ENCODE results near the gene SUPT3H.
"Not testable (repeated sequence)": the region's sequence is repeated elsewhere in the genome, so short reads cannot be mapped to it uniquely, and the experiment has no call there.

SUPT3H gene

DNA sequence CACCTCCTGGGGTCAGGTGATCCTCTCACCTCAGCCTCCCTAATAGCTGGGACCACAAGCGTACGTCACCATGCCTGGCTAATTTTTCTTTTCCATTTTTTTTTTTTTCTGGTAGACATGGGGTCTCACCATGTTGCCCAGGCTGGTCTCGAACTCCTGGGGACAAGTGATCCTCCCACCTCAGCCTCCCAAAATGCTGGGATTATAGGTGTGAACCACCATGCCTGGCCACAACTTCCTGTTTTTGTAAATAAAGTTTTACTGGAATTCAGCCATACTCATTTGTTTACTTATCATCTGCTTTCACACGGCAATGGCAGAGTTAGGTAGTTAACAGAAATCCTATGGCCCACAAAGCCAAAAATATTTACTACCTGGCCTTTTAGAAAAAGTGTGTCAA is 57.4 kb downstream of the SUPT3H start:
- DNase-seq: no peak

DNA sequence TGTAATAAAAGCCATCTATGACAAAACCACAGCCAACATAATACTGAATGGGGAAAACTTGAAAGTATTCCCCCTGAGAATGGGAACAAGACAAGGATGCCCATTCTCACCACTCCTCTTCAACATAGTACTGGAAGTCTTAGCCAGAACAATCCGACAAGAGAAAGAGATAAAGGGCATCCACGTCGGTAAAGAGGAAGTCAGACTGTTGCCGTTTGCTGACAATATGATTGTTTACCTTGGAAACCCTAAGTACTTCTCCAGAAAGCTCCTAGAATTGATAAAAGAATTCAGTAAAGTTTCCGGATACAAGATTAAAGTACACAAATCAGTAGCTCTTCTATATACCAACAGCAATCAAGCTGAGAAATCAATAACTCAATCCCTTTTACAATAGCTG is 63.6 kb downstream of the SUPT3H start:
- DNase-seq: no peak

DNA sequence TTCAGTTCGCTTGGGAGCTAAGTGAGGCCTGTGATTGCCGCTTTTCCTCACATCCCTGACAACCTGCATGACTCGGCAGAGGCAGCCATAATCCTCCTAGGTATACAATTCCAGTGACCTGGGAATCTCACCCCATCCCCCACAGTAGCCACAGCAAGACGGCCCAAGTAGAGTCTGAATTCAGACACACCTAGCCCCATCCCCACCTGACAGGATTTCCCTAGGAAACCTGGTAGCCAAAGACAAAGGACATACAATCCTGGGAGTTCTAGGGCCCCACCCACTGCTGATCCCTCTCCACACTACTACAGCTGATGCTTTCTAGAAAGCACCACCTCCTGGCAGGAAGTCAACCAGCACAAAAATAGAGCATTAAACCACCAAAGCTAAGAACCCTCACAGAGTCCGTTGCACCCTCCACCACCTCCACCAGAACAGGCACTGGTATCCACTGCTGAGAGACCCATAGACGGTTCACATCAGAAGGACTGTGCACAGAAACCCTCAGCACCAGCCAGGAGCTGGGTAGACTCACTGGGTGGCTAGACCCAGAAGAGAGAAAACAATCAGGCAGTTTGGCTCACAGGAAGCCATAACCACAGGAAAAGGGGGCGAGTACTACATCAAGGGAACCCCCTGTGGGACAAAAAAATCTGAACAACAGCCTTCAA is 67.5 kb downstream of the SUPT3H start:
- DNase-seq: no peak

DNA sequence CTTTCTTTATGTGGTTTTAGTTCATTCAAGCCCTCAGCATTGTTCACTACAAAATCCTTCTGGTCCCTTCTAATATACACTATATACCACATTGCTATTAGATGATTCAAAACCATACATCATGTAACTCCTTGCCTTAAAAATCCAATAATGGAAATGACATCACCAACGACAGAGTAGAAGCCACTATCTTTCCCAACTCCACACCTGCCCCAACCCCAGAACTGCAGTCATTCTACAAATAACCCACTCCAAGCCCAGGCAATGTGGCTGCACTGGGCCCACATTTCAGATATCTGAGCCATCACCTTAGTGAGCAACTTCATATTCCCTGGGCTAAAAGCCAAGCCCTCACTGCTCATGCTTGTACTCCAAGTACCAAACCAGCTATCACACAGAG is 72.2 kb downstream of the SUPT3H start:
- DNase-seq: no peak

DNA sequence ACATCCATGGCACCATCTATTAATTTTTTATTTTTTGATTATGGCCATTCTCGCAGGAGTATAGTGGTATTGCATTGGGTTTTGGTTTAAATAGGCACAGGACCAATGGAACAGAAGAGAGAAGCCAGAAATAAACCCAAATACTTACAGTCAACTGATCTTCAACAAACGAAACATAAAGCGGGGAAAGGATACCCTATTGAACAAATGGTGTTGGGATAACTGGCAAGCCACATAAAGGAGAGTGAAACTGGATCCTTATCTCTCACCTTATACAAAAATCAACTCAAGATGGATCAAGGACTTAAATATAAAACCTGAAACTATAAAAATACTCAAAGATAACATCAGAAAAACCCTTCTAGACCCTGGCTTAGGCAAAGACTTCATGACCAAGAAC is 74.9 kb downstream of the SUPT3H start:
- DNase-seq: no peak

DNA sequence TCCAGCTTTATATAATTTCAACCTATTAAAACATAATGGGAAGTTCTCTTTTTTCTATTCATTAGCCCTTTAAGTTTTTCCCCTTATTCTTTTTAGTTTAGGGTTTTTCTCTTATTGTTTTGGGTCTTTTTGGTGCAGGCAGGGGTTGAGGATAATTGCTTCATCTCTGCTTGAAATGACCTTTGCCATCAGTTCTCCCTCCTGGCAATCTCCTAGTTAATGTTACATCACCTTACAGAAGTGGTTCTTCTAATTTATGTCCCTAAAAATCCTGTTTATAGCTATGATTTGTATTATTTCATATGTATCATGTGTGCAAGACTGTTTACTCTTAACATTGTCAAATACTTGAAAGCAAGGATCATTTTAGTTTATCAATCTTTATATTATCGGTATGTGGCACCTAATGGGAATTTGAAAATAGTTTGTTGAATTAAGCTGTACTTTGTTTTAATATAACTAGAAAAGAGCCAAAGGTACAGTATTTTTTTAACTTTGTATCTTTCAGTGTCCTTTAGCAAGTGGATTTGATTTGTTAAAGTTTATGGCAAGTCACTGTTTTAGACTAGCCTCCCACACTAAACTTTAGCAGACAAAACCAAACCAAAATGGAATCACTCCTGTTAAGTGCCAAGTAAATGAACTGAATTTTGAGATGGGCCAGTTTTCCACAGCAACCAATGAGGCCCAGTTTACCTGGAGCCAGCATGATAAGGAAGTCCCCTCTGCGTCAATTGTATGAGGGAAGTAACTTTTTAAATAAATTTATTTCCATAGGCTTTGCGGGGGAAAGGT is 76.2 kb downstream of the SUPT3H start:
- DNase-seq: no peak

DNA sequence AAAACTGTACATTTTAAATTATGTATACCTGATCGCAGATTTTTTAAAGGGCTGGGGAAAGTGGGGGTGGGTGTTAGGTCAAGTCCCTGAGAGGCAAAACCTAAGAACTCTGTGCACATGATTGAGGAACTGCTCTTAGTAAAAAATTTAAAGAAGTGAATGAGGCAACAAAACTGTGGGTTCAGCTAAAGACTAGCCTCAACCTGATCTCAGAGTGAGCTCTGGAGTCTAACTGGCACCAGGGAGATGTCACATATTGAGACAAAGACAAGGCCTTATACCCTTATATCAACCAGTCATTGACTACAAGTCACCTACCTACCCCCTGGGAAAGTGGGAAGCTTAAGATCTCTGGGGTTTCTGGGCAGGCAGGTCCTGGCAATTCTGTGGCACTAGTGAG is 77.0 kb downstream of the SUPT3H start:
- DNase-seq: no peak

DNA sequence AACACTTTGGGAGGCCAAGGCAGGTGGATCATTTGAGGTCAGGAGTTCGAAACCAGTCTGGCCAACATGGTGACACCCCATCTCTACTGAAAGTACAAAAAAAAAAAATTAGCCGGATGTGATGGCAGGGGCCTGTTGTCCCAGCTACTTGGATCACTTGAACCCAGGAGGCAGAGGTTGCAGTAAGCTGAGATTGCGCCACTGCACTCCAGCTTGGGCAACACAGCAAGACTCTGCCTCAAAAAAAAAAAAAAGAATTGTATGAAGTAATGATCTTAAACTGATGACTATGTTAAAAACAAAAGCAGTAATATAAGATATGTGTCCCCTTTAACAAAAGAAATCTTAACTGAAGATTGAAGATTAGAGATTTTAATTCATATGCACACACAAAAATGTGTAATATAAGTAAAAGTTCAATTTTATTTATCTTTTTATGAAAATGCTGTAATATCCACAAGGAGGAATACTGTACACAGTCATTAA is 78.6 kb downstream of the SUPT3H start:
- no peak for DNase-seq

DNA sequence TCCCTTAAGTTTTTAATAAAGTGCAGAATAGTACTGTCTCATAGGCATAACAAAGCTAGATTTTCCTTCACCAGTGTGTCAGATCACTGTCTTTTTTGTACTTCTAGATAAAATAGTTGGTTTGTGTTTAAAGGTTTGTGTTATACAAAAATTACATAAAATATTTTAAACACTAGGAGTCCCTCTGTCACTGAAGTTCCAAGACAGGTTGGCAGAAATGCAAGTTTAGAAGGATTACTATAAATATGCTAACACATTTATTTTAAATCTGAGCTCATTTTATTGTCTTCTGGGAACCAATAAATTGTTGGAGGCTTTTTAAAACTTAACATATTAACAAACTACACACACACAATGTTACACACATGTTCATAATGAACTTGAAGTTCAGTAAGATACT is 80.4 kb downstream of the SUPT3H start:
- DNase-seq: no peak

DNA sequence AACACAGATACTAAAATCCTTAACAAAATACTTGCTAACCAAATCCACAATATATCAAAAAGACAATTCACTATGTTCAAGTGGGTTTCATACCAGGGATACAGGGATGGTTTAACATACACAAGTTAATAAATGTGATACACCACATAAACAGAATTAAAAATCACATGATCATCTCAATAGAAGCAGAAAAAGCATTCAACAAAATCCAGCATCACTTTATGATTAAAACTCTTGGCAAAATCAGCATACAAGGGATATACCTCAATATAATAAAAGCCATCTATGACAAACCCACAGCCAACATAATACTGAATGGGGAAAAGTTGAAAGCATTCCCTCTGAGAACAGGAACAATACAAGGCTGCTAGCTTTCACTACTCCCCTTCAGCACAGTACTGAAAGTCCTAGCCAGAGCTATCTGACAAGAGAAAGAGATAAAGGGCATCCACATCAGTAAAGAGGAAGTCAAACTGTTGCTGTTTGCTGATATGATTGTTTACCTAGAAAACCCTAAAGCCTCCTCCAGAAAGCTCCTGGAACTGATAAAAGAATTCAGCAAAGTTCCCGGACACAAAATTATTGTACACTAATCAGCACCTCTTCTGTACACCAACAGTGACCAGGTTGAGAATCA is 83.6 kb downstream of the SUPT3H start:
- not testable (repeated sequence) for DNase-seq

DNA sequence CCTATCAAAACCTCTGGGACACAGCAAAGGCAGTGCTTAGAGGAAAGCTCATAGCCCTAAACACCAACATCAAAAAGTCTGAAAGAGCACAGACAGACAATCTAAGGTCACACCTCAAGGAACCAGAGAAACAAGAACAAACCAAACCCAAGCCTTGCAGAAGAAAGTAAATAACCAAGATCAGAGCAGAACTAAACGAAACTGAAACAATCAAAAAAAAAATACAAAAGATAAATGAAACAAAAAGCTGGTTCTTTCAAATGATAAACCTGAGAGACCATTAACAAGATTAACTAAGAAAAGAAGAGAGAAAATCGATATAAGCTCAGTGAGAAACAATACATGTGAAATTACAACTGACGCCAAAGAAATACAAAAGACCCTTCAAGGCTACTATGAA is 84.4 kb downstream of the SUPT3H start:
- DNase-seq: no peak

DNA sequence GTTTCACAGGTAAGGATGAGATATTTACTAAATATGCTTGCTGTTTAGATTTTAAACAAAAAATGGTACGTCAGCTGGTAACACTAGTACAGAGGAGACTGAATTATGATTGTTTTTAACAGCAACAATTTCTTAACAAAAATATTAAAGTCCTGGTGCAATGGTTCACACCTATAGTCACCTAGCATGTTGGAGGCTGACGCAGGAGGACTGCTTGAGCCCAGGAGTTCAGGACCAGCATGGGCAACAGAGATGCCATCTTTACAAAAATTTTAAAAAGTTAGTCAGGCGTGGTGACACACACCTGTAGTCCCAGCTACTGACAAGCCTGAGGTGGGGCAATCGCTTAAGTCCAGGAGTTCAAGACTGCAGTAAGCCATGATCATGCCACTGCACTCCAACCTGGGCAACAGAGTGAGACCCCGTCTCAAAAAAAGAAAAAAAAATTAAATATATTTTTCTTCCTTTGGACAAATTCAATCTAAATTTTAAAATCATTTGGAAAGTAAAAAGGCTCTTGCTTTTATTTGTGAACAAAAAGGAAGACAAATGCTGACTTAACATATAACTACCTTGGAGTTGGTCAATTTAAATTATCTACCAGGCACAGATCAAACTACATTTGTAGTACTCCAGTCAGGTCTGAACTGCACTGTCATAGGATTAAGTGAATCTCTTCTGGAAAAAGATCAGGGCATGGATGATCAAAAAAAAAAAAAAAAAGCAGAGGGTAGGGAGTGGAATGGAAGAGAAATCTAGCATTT is 87.8 kb downstream of the SUPT3H start:
- DNase-seq: no peak

DNA sequence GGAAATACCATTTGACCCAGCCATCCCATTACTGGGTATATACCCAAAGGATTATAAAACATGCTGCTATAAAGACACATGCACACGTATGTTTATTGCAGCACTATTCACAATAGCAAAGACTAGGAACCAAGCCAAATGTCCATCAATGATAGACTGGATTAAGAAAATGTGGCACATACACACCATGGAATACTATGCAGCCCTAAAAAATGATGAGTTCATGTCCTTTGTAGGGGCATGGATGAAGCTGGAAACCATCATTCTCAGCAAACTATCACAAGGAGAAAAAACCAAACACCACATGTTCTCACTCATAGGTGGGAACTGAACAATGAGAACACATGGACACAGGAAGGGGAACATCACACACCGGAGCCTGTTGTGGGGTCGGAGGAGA is 91.0 kb downstream of the SUPT3H start:
- not testable (repeated sequence) for DNase-seq

DNA sequence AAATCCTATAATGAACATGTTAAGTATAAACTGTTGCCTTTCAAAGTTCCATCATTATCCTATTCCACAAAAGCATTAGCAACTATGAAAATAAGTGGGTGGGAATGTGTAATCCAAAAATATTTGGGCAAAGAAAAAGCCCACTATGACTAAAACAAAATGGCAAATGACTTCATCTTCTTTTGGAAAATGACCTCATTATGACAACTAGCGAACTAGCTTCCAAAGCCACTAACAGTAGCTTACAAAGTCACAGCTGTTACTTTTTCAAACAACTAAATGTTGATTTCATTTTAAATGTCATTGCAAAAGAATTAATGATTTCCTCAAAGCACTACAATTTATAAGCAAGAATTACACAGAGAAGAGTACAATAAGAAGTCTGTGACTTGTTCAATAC is 99.4 kb downstream of the SUPT3H start:
- no peak for DNase-seq

DNA sequence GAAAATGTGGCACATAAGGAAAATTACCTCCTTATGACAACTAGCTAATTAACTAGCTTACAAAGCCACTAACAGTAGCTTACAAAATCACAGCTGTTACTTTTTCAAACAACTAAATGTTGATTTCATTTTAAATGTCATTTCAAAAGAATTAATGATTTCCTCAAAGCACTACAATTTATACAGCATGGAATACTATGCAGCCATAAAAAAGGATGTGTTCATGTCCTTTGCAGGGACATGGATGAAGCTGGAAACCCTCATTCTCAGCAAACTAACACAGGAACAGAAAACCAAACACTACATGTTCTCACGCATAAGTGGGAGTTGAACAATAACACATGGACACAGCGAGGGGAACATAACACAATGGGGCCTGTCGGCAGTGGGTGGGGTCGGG is 100.0 kb downstream of the SUPT3H start:
- not testable (repeated sequence) for DNase-seq

DNA sequence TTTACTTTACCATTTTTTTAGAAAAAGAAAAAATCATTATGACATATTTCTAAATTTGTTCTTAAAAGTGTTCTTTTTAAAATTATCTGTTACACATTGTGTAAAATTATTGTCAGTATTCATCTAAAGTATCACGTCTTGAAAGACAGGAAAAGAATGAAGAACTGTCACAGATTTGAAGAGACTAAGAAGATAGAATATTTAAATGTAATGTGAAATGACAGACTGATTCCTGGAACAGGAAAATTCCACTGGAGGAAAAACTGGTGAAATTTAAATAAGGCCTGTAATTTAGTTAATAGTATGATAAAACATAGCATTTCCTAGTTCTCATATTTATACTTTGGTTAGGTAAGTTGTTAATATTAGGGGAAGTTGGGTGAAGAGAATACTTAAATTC is 102.4 kb downstream of the SUPT3H start:
- DNase-seq: no peak

DNA sequence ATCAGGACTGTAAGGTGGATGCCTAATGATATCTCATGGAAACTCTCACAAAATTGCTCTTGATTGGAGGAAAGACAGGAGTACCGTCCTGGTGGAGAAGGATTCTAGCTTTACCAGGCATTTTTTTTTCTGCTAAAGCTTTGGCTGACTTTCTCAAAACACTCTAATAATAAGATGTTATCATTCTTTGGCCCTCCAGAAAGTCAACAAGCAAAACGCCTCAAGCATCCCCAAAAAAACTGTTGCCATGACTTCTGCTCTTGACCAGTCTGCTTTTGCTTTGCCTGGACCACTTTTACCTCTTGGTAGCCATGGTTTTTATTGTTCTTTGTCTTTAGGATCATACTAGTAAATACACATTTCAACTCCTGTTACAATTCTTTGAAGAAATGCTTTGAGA is 105.1 kb downstream of the SUPT3H start:
- no peak for DNase-seq

DNA sequence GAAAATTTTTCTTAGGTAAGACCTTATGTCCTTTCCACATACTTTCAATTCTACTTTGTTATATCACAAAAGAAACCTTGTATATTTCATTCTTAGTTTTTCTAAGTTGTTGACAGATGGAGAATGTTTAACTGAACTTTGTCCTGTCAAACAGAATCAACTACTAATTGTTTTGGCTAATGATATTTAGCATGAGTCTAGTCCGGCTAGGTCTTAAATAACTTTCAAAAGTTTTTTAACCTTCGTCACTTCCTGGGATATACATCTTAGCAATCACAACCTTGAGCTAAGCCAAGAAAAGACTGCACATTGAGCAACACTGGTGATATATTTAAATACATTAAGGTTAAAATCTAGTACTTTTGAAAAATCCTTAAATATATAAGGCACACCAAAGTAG is 112.5 kb downstream of the SUPT3H start:
- no peak for DNase-seq

DNA sequence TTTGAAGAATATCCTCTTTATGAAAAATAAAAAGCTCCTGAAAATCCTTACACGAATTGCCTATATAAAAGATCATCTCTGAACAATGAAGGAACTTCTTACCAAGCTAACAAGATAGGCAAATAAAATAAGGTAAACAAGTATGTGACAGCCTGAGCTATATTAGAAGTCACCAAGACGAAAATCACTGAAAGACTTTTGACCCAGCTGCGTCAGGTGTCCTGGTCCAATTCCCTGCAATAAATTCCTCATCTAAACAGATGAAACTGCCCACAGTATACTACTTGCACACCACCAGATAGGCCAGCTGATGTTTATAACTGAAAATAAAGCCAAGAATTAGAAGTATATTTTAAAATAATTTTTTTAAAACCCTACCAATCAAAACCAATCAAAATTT is 117.0 kb downstream of the SUPT3H start:
- no peak for DNase-seq

DNA sequence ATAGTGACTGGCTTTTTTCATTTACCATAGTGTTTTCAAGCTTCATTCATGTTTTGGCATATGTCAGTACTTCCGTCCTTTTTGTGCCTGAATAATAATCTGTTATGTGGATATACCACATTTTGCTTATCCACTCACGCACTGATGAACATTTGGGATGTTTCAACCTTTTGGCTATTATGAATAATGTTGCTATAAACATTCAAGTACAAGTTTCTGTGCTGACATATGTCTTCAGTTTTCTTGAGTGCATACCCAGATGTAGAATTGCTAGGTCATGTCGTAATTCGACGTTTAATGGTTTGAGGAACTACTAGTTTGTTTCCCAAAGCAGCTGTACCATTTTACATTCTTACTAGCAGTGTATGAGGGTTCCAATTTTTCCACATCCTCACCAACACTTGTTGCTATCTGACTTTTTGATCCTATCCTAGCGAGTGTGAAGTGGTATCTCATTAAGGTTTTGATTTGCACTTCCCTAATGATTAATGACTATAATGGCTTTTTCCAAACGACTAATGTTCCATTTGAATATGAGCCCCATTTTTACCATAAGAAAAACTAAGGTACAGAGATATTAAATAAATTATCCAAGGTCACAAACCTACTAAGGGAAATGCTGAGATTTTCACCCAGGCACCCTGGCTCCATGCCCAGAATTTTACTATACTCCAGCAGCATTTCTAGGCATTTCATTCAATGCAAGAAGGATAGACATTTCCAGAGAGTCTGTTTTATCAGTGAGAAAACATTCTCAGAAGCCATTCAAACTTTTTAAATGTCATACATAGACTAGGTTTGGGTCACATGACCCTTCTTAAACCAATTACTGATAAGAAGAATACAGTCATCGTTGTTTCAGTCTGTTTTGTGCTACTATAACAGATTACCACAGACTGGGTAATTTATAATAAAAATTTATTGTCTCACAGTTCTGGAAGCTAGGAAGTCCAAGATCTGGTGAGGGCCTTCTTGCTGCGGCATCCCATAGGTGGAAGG is 120.7 kb downstream of the SUPT3H start:
- no peak for DNase-seq

DNA sequence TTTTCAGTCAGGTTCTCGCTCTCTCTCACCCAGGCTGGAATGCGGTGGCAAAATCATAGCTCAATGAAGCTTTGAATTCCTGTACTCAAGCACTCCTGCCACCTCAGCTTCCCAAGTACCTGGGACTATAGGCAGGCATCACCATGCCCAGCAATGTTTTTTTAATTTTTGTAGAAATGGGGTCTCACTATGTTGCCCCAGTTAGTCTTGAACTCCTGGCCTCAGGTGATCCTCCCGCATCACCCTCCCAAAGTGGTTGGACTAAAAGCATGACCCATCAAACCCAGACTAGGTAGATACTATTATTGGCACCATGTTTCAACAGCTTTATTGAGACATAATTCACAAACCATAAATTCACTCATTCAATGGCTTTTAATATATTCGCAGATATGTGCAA is 122.3 kb downstream of the SUPT3H start:
- DNase-seq: no peak

DNA sequence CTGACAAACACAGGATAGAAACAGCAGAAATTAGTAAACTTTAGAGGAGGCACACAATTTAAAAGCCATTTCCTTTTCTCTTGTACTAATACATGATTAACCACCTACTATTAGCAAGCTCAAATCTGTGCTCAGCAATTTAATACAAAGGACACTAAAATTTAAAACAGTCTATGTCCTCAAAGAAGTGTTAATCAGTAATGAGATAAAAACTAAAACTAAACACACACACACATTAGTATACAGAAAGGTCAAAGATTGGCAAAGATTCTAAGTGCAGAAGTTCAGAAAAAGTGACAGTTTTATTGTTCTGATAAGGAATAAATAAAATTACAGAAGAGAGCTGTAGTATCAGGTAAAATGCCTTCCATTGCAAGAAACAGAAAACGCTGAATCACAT is 123.5 kb downstream of the SUPT3H start:
- DNase-seq: no peak

All from SHP77 treated with DMSO at 0.1 percent for 48 hours (cell line).